Mucosa of descending colon (tissue), 3 donors: ENCODE data around the gene LRRC1. TPM values are rescaled to one million over a fixed set of nuclear protein-coding genes. Genes with fewer than 3 reads are reported as not detected.

ENCODE experiments used
- ATAC-seq: fragments of 200-7000 bp; cut with Tn5 transposase; one replicate; pipeline ENCODE4 v1.9.1; 2020; ENCODE audit warnings: mild to moderate bottlenecking, moderate library complexity
- DNase-seq, 3 donors: peaks; one replicate each; pipeline ENCODE4 v3.0.0-alpha.2; 2020
- H3K36me3 ChIP-seq: fragments of 200-600 bp; one replicate; pipeline ENCODE4 v1.8.0; 2021; ENCODE audit warnings: low read depth, mild to moderate bottlenecking
- H3K4me1 ChIP-seq: fragments of 200-600 bp; one replicate; pipeline ENCODE4 v1.8.0; 2021; ENCODE audit warnings: low read depth, mild to moderate bottlenecking
- H3K4me3 ChIP-seq: fragments of 200-600 bp; one replicate; pipeline ENCODE4 v1.8.0; 2021; ENCODE audit warnings: mild to moderate bottlenecking
- H3K9me3 ChIP-seq: fragments of 200-600 bp; one replicate; pipeline ENCODE4 v1.8.0; 2021; ENCODE audit warnings: mild to moderate bottlenecking
- intact Hi-C, 2 donors: fragments of 100-400 bp; cut with DNase I in 1 of 2; cut with micrococcal nuclease in 1 of 2; formaldehyde crosslinking; loops; one replicate each; pipeline versions ENCODE4 v1.11.0 to v1.11.1; 2022; cut with DNase I, micrococcal nuclease
- total RNA-seq, 3 donors: library from RNA; stranded (reverse); fragmentation: NEBNext Ultra II Directional in 2 of 3; extraction: Animal tissue kit (Norgen Biotek cat#: 25700) in 2 of 3; gene quantifications; one replicate each; pipeline versions ENCODE4 v1.2.1 to v1.2.4, GENCODE V29; 2021 to 2023
- TF ChIP-seq, protein P1 (sequence below): fragments of 200-600 bp; IDR thresholded peaks from one replicate; pipeline ENCODE4 v1.8.0; 2022; ENCODE audit warnings: antibody characterized with exemption, mild to moderate bottlenecking
- donor health status: DM: no; HTN: no; CAD: no; lungs with moderate emphysema.
- donor health status: DM: no; HTN: no; CAD: no.
- donor health status: DM: no; HTN: yes; CAD: no.

Gene LRRC1
- total RNA-seq, 3 donors from 2014 or later = 57.7 to 105 (median 89.4) TPM

DNA sequence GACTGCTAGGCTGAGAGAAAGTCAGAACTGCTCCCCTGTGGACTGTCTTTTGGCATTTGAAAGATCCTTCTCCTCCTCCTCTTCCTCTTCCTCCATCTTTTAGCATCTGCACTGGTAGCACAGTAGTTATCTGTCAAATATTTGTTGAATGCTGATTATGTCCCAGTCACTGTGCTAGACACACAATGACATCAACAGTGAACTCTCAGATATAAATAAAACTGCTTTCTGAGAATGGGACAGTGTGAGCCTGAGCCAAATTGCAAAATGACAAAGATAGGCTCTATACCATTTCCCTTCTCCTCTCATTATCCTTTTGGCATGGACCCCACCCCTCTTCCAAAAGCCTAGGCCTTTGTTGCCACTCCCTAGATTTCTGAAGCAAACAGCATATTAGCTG, 27.9 kb upstream of the LRRC1 start:
- ATAC-seq (no peak), DNase-seq (no peak)
- Histone ChIP-seq H3K9me3 (no peaks in the 10 kb centered on the region), H3K4me1 (no peaks in the 10 kb centered on the region), H3K4me3 (no peak overlapping the region), H3K36me3 (no peaks in the 10 kb centered on the region)
- intact Hi-C loops = no loop called here
- TF ChIP-seq, protein P1, sequence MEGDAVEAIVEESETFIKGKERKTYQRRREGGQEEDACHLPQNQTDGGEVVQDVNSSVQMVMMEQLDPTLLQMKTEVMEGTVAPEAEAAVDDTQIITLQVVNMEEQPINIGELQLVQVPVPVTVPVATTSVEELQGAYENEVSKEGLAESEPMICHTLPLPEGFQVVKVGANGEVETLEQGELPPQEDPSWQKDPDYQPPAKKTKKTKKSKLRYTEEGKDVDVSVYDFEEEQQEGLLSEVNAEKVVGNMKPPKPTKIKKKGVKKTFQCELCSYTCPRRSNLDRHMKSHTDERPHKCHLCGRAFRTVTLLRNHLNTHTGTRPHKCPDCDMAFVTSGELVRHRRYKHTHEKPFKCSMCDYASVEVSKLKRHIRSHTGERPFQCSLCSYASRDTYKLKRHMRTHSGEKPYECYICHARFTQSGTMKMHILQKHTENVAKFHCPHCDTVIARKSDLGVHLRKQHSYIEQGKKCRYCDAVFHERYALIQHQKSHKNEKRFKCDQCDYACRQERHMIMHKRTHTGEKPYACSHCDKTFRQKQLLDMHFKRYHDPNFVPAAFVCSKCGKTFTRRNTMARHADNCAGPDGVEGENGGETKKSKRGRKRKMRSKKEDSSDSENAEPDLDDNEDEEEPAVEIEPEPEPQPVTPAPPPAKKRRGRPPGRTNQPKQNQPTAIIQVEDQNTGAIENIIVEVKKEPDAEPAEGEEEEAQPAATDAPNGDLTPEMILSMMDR = no peak

DNA sequence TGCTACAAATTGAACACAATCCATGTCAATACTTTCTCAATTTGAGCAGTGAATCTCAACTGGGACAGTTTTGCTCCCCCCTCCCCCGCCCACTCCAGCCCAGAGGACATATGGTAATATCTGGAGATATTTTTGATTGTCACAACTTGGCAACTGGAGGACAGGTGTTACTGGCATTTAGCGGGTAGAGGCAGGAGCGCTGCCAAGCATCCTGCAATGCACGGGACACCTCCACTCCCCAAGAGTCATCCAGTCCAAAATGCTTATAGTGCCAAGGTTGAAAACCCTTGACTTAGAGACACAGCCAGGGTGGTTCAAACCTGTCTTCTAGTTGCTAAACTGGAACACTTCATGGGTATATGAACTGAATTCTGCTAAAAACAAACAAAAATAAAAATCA, 26.9 kb upstream of the LRRC1 start:
- no peak overlapping the region for H3K4me3 ChIP-seq
- intact Hi-C loops = no loop called here
- ATAC-seq = no peak
- TF ChIP-seq, protein P1 = no peak
- H3K4me1 ChIP-seq = no peaks in the 10 kb centered on the region
- no peaks in the 10 kb centered on the region for H3K36me3 ChIP-seq
- H3K9me3 ChIP-seq = no peaks in the 10 kb centered on the region
- no peak for DNase-seq

DNA sequence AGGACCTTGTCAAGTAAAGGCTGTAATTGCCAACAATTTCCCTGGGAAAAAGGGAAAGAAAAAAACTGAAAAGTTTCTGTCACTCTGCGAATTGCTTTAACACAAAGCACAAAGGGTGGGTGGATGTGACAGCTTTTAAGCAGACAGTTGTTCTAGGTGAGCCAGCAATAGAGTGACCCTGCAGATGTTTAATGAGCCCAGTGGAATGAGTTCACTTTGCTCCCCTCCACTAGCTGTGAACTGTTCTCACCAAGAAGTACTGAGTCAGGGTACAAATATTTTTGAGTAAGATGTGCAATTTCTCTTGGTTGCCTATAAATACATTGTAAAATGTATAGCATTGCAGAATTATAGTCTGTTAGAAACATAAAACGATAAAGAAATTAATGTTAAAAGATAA, 26.2 kb upstream of the LRRC1 start:
- H3K4me3 ChIP-seq = no peak overlapping the region
- TF ChIP-seq, protein P1 = no peak
- no peaks in the 10 kb centered on the region for H3K4me1 ChIP-seq
- DNase-seq = no peak
- intact Hi-C loops = no loop called here
- no peaks in the 10 kb centered on the region for H3K9me3 ChIP-seq
- no peaks in the 10 kb centered on the region for H3K36me3 ChIP-seq
- ATAC-seq = no peak

DNA sequence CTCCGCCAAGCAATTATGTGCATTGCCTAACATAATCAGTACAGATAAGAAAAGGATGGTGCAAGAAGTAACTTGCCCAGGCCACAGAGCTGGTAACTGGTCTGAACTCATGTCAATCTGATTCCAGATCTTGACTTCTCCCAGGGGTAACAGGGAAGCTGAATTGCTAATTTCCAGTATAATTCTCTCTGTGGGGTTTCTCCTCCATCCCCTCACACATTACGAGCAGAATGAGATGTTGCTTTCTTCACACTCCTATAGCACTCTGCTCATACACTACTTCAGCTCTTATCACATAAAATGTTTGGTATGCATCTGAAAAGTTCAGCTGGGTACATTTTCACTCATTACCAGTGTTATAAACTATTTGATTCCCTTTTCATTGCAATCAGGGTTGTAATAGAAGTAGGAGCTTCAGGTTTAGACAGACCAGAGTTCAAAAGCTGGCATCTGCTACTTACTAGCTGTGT, 24.0 kb upstream of the LRRC1 start:
- Histone ChIP-seq H3K4me1 (no peaks in the 10 kb centered on the region), H3K36me3 (no peaks in the 10 kb centered on the region), H3K9me3 (no peaks in the 10 kb centered on the region), H3K4me3 (no peak overlapping the region)
- TF ChIP-seq, protein P1 = no peak
- ATAC-seq = no peak
- DNase-seq = no peak
- intact Hi-C loops = no loop called here

DNA sequence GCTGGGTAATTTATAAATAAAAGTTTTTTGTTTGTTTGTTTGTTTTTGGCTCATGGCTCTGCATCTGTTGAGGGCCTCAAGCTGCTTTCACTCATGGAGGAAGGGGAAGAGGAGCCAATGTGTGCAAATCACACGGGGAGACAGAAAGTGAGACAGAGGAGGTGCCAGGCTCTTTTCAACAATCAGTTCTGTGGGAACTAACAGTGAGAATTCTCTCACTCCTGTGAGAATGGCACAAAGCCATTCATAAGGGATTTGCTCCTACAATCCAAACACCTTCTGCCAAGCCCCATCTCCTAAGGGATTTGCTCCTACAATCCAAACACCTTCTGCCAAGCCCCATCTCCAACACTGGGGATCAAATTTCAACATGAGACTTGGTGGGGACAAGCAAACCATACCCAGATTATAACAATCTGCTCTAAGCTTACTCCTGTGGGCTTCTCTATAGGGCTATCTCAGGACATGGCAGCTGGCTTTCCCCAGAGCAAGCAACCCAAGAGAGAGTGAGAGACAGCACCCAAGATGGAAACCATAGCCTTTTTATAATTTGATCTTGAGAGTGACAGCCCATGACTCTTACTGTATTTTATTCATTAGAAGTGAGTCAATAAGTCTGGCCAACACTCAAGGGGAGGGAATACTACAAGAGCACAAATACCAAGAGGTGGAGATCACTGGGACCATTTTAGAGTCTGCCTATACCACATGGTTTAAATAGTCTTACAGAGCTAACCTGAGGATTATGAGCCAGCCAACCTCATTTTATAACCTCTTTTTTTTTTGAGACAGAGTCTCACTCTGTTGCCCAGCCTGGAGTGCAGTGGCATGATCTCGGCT, 22.8 kb upstream of the LRRC1 start:
- H3K9me3 ChIP-seq = no peaks in the 10 kb centered on the region

More for the DNA sequence above, 22.8 kb upstream of the LRRC1 start:
- Histone ChIP-seq H3K36me3 (no peaks in the 10 kb centered on the region), H3K4me3 (no peak overlapping the region), H3K4me1 (no peaks in the 10 kb centered on the region)
- ATAC-seq (no peak), DNase-seq (no peak)
- intact Hi-C loops = no loop called here
- TF ChIP-seq, protein P1 = no peak
